IPS DF 6.9 (cell line): ENCODE data around the gene EPHB1.
"Not testable (repeated sequence)": the region's sequence is repeated elsewhere in the genome, so short reads cannot be mapped to it uniquely, and the experiment has no call there.

Experiments used
- DNase-seq: peaks from one replicate; pipeline ENCODE4 v3.0.0-alpha.2; 2013; ENCODE audit warnings: low read depth, low spot score
- H3K27ac ChIP-seq: one replicate; pipeline ENCODE4 v1.5.1; 2013; ENCODE audit warnings: low read length, control low read depth
- H3K27me3 ChIP-seq: 2 replicates; pipeline ENCODE4 v1.6.1; 2013; ENCODE audit warnings: mild to moderate bottlenecking, low read length; ENCODE audit not compliant: control insufficient read depth, insufficient read depth
- H3K36me3 ChIP-seq: 2 replicates; pipeline ENCODE4 v1.6.1; 2013; ENCODE audit warnings: low read length; ENCODE audit not compliant: control insufficient read depth, insufficient read depth
- H3K4me1 ChIP-seq: 2 replicates; pipeline ENCODE4 v1.6.1; 2013; ENCODE audit warnings: low read length; ENCODE audit not compliant: control insufficient read depth, insufficient read depth
- H3K4me3 ChIP-seq: 2 replicates; pipeline ENCODE4 v1.5.1; 2013; ENCODE audit warnings: mild to moderate bottlenecking, low read length
- H3K9me3 ChIP-seq: 2 replicates; pipeline ENCODE4 v1.6.1; 2013; ENCODE audit warnings: low read length, inconsistent platforms; ENCODE audit not compliant: control insufficient read depth, insufficient read depth
- WGBS: extraction: QIAGEN DNeasy Blood & Tissue Kit; methylation state at CpG from one replicate; pipeline ENCODE4 v1.1.7; 2013; ENCODE audit warnings: mixed read lengths, missing lambda C conversion rate; ENCODE audit not compliant: insufficient read length, insufficient coverage; 5-methylcytosine and 5-hydroxymethylcytosine counted together

The EPHB1 gene

DNA sequence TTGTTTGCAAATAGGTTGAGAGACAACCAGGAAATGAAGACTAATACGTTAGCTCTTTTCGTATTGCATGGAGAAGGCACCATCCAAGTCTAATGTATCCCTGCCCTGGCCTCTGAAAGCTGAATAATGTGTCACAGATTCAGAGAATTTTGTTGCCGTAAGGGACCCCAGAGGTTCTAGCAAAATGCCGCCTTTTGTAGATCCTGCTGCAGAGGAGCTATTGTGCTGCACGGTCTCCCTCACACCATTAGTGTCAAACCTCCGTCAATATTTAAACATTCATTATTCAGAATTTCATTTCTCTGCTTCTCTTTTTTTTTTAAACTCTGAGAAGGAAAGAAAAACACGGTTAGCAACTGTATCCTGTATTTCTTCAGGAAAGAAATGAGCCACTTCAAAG is 238.7 kb downstream of the EPHB1 start:
- no peak for DNase-seq
- Histone ChIP-seq H3K4me3 (no peak overlapping the region), H3K9me3 (no peaks in the 10 kb centered on the region), H3K27ac (no peak overlapping the region), H3K4me1 (no peaks in the 10 kb centered on the region), H3K36me3 (no peaks in the 10 kb centered on the region), H3K27me3 (no peaks in the 10 kb centered on the region)
- WGBS, result 100% methylated on average over 1 of the region's 7 CpGs

DNA sequence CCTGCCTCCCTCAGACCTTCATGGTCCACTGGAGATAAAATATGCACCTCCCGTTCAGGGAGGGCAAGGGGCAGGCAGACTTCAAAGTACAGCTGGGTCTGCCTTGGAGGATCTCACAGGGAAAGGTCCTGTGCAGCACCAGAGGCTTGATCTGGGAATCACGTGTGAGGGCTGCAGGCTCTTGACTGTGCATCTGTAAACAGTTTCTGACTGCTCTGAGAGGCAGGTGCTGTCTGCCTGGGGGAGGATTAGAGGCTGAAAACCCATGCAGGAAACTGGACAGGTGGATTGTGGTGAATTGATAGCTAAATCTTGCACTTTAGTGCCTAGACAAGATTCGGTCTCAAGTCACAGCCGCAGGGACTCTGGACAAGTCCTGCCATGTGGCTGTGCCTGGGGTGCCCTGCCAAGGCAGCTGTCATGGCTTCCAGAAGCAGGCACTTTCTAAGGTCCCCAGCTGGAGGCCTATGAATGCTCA is 239.3 kb downstream of the EPHB1 start:
- WGBS, result no CpG with 5 or more reads among the region's 4 CpGs
- H3K9me3 ChIP-seq, result no peaks in the 10 kb centered on the region
- H3K4me1 ChIP-seq, result no peaks in the 10 kb centered on the region
- no peak overlapping the region for H3K4me3 ChIP-seq
- DNase-seq, result no peak
- no peak overlapping the region for H3K27ac ChIP-seq
- H3K36me3 ChIP-seq, result no peaks in the 10 kb centered on the region
- H3K27me3 ChIP-seq, result no peaks in the 10 kb centered on the region

- Histone ChIP-seq H3K27ac (no peak overlapping the region), H3K9me3 (no peaks in the 10 kb centered on the region), H3K27me3 (no peaks in the 10 kb centered on the region), H3K4me3 (no peak overlapping the region), H3K36me3 (no peaks in the 10 kb centered on the region), H3K4me1 (no peaks in the 10 kb centered on the region)
- no peak for DNase-seq
- WGBS, result no CpG with 5 or more reads among the region's 6 CpGs
Observed at GRCh38 chr3:135034891-135035440, 239.9 kb downstream of the EPHB1 start.

- H3K27me3 ChIP-seq, result no peaks in the 10 kb centered on the region
- H3K27ac ChIP-seq, result no peak overlapping the region
- no peaks in the 10 kb centered on the region for H3K9me3 ChIP-seq
- no peaks in the 10 kb centered on the region for H3K4me1 ChIP-seq
- DNase-seq, result no peak
- no peak overlapping the region for H3K4me3 ChIP-seq
- WGBS, result no CpG with 5 or more reads among the region's 5 CpGs
- no peaks in the 10 kb centered on the region for H3K36me3 ChIP-seq
Observed at GRCh38 chr3:135038186-135038585, 243.1 kb downstream of the EPHB1 start.

DNA sequence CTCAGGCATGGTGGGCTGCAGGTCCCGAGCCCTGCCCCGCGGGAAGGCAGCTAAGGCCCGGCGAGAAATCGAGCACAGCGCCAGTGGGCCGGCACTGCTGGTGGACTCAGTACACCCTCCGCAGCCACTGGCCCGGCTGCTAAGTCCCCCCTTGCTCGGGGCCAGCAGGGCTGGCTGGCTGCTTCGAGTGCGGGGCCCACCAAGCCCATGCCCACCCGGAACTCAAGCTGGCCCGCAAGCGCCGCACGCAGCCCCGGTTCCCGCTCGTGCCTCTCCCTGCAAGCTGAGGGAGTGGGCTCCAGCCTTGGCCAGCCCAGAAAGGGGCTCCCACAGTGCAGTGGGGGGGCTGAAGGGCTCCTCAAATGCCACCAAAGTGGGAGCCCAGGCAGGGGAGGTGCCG is 244.5 kb downstream of the EPHB1 start:
- WGBS, result no CpG with 5 or more reads among the region's 22 CpGs
- not testable (repeated sequence) for H3K4me1 ChIP-seq, H3K27ac ChIP-seq, H3K36me3 ChIP-seq, H3K9me3 ChIP-seq, H3K4me3 ChIP-seq, DNase-seq, H3K27me3 ChIP-seq

DNA sequence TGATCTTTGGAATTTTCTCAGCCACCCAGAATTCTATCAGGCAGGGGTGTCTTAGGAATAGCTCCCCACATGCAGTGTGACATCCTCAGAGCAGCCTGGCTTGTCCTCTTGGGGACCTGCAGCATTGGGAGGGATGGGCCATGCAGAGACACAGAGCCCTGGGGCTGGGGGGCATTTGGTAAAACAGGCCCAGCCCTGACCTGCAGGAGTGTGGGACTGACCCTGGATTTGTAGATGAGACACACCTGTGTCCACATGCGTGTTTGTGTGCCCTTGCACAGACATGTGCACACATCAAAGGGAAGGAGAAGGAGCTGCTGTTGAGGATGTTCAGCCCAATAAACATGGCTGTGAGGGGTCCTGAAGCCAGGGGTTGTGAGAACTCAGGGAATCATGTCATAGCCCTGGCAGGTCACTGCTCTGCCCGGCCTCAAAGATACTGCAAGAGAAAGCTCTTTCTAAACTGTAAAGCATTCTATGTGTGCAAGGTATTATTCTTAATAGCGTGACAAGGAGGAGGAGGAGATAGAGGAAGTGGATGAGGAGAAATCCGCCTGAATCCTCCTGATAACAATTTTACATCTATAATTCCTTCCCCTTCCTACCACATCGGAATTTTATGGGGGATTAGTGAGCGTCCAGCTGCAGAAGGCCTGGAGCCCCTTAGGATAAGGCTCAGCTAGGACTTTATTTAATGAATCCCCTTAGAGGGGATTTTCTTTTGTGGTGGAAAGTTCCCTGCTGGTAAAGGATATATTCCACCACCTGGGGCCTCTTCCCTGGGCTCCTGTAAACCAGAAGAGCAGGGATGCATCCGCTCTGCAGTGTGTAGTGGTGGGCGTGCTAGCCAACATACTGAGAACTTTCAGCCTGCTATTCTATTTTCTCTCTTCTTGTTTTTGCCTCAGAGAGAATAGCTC is 245.5 kb downstream of the EPHB1 start:
- Histone ChIP-seq H3K27ac (no peak overlapping the region), H3K36me3 (no peaks in the 10 kb centered on the region), H3K4me3 (no peak overlapping the region), H3K4me1 (0 out of 2 replicates have a peak, but pooled peaks cover 2% of the 10 kb centered on the region), H3K27me3 (no peaks in the 10 kb centered on the region), H3K9me3 (no peaks in the 10 kb centered on the region)
- WGBS, result no CpG with 5 or more reads among the region's 8 CpGs
- no peak for DNase-seq

- no peaks in the 10 kb centered on the region for H3K9me3 ChIP-seq
- no peak for DNase-seq
- H3K36me3 ChIP-seq, result no peaks in the 10 kb centered on the region
- H3K27me3 ChIP-seq, result no peaks in the 10 kb centered on the region
- 0 out of 2 replicates have a peak, but pooled peaks cover 2% of the 10 kb centered on the region for H3K4me1 ChIP-seq
- H3K27ac ChIP-seq, result no peak overlapping the region
- H3K4me3 ChIP-seq, result no peak overlapping the region
- no CpG with 5 or more reads among the region's 2 CpGs for WGBS
Observed at GRCh38 chr3:135041601-135042000, 246.5 kb downstream of the EPHB1 start.

GRCh38 chr3:135047061-135047460 is 252.0 kb downstream of the EPHB1 start:
- WGBS, result no CpG with 5 or more reads among the region's 4 CpGs
- Histone ChIP-seq H3K36me3 (no peaks in the 10 kb centered on the region), H3K27ac (no peak overlapping the region), H3K27me3 (no peaks in the 10 kb centered on the region), H3K4me1 (peaks cover 4% of the 10 kb centered on the region; the same call in 1 of the 2 replicates), H3K9me3 (no peaks in the 10 kb centered on the region), H3K4me3 (no peak overlapping the region)
- DNase-seq, result no peak

- Histone ChIP-seq H3K27ac (no peak overlapping the region), H3K9me3 (no peaks in the 10 kb centered on the region), H3K36me3 (no peaks in the 10 kb centered on the region), H3K4me3 (no peak overlapping the region), H3K27me3 (no peaks in the 10 kb centered on the region), H3K4me1 (peaks cover 2% of the 10 kb centered on the region; the same call in 1 of the 2 replicates)
- peak; percentile 43 for DNase-seq
- WGBS, result no CpG with 5 or more reads among the region's 3 CpGs
Observed at GRCh38 chr3:135050536-135050935, 255.5 kb downstream of the EPHB1 start.

- DNase-seq, result no peak
- Histone ChIP-seq H3K36me3 (no peaks in the 10 kb centered on the region), H3K27ac (no peak overlapping the region), H3K4me1 (peaks cover 2% of the 10 kb centered on the region; the same call in 1 of the 2 replicates), H3K27me3 (no peaks in the 10 kb centered on the region), H3K9me3 (no peaks in the 10 kb centered on the region), H3K4me3 (no peak overlapping the region)
- whole genome bisulfite sequencing, result no CpG with 5 or more reads among the region's 4 CpGs
Observed at GRCh38 chr3:135051409-135051973, 256.4 kb downstream of the EPHB1 start.
